Measurements from ENCODE around the gene SCGB1D1.

SCGB1D1 gene

DNA sequence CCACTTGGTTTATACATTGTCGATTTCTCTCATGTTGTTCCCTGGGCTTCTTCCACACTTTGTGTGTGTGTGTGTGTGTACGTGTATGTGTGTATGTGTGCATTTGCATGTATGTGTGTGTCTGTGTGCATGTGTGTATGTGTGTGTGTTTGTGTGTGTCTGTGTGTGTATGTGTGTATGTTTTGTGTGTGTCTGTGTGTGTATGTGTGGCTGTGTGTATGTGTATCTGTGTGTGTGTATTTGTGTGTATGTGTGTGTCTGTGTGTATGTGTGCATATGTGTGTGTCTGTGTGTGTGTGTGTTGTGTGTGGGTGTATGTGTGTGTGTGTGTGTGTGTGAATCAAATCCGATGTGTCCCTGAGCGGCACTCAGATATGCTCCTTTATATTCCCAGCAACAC is 47.5 kb downstream of the SCGB1D1 start:
- no peak for DNase-seq

DNA sequence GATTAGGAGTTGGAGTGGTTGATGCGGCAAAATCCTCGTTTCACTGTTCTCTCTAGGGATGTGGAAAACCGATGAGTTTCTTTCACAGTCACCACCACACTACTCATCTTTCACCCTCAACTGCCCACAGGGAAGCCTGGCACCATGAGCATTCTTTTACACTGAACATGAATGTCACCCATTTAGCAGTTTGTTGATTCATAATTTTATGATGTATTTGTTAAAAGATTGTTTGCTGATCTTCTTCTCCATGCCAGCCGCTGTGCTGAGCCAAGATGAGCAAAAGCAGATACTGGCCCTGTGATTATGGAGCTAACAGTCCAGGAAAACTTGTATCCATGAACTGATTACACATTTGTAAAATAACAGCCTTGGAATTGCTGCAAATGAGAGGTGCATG is 48.1 kb downstream of the SCGB1D1 start:
- DNase-seq, result no peak

DNA sequence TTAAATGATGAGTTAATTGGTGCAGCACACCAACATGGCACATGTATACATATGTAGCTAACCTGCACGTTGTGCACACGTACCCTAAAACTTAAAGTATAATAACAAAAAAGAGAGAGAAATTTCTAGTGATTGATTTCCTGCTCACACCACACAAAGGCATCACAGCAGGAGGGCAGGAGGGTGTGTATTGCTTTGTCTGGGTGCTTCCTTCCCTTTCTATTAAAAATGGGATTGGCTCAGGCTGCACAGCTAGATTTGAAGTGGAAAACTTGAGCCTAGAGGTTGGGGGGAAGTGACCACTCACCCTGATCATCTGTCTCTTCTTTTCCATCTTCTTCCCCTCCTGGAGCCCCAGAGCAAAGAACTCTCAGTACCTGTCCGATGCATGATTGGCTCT is 51.1 kb downstream of the SCGB1D1 start:
- DNase-seq, result no peak

GRCh38 chr11:62242021-62242420 is 52.0 kb downstream of the SCGB1D1 start, which contains the start of gene SCGB1D2:
SCGB1D2 (plus strand) TSS chr11:62242239; CDS start chr11:62242308, 69 bp downstream.
- DNase-seq, result no peak
